ENCODE data around the gene AACS.

AACS gene

GRCh38 chr12:125166041-125166440 lies 100.8 kb downstream of the AACS start:
- no peak for DNase-seq

DNA sequence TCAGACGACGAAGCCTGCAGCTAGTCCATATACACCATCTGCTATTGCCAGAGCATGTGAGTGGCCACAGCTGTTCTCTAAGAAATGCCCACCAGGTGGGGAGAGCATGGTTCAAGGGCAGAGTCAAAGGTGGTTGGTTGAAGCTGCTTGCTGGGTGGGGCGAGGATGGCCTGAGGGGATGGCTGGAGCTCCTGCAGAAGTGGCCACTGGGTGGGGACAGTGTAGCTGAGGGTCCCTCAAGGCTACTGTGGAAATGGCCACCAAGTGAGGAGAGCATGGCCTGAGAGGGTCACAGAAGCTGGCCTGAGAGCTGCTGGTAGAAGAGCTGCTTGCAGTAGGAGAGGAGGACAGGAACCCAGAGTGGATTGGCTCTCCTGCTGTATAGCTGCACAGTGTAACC lies 102.4 kb downstream of the AACS start:
- in situ Hi-C loops (cut with HindIII; ENCODE audit: low pct_ligation_motif_present, low pct_unique_long_range_greater_than_20kb, low sequenced_read_pairs): no loop called here
- DNase-seq: no peak

More at GRCh38 chr12:125166041-125166440, 100.8 kb downstream of the AACS start:
- in situ Hi-C loops (cut with HindIII; ENCODE audit: low pct_ligation_motif_present, low pct_unique_long_range_greater_than_20kb, low sequenced_read_pairs): no loop called here

DNA sequence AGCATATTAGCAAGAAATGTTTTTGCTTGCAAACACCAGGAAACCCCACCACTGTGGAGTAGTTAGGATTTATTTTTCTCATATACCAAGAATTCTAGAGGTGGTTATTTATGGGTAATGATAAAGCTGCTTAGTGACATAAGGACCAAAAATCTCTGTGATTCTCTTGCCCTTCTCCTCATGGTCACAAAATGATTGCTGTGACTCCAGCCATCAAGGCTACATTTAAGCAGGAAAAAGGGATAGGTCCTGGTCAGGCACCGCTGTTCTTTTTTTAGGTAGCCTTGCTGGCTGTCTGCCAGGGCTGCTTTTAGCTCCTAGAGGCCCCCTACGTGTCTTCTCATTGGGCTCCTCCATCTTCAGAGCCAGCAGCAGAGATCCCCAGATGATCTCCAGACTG lies 104.2 kb downstream of the AACS start:
- no peak for DNase-seq
- in situ Hi-C loops (cut with HindIII; ENCODE audit: low pct_ligation_motif_present, low pct_unique_long_range_greater_than_20kb, low sequenced_read_pairs): no loop called here

DNA sequence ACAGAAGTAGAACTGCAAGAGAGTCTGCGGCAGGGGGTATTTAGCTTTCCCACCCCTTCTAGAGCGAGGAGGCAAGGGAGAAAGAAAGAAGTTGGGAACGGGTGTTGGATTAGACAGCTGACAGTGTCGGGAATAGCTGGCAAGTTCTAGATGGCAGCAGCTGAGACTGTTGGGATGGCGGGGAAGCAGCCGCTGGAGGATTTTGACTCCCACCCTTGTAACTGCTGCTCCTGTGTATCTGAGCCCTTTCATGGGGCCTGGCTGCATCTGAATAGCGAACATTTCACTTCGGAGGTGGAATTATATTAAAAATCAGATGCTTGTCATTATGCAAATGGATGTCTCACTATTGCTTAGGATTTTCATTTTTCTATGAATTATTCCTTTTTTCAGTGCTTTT lies 104.6 kb downstream of the AACS start:
- no peak for DNase-seq
- in situ Hi-C loops (cut with HindIII; ENCODE audit: low pct_ligation_motif_present, low pct_unique_long_range_greater_than_20kb, low sequenced_read_pairs): no loop called here

DNA sequence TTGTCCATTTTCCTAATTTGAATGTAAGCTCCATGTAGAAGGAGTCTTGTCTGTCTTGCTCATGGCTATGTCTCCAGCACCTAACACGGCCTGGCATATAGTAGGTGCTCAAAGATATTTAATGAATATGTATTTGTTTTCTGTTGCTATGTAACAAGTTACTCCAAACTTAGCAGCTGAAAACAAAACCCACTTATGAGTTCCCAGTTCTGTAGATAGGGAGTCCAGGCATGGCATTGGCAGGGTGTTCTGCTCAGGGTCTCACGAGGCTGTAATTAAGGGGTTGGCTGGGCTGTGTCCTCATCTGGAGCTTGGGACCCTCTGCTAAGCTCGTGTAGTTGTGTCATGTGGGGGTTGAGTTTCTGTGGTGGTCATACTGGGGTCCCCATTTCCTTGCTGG lies 106.0 kb downstream of the AACS start:
- in situ Hi-C loops (cut with HindIII; ENCODE audit: low pct_ligation_motif_present, low pct_unique_long_range_greater_than_20kb, low sequenced_read_pairs): no loop called here
- DNase-seq: no peak

GRCh38 chr12:125172231-125172850 lies 107.1 kb downstream of the AACS start:
- no peak for DNase-seq
- in situ Hi-C loops (cut with HindIII; ENCODE audit: low pct_ligation_motif_present, low pct_unique_long_range_greater_than_20kb, low sequenced_read_pairs): no loop called here

GRCh38 chr12:125175576-125175975 lies 110.3 kb downstream of the AACS start:
- no peak for DNase-seq
- in situ Hi-C loops (cut with HindIII; ENCODE audit: low pct_ligation_motif_present, low pct_unique_long_range_greater_than_20kb, low sequenced_read_pairs): no loop called here

DNA sequence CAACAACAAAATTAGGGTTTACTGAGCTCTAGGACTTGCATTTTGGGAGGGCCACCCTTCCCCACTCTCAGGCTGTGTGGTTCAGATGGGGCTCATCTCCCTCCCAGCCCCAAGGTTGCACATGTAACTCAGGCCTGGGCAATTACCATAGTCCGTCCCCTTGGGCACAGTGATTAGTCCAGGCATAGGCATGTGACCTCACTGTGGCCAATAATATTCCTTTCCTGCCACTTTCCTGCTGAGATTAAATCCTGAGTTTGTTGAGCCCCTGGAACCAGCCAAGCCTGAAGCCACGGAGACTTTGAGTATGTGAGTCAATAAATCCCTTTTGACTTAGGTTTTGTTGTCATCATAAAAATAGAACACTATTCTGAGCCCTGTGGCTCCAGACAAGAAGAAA lies 113.0 kb downstream of the AACS start:
- in situ Hi-C loops (cut with HindIII; ENCODE audit: low pct_ligation_motif_present, low pct_unique_long_range_greater_than_20kb, low sequenced_read_pairs): no loop called here
- DNase-seq: no peak

GRCh38 chr12:125180144-125180543 lies 114.9 kb downstream of the AACS start:
- no peak for DNase-seq
- in situ Hi-C loops (cut with HindIII; ENCODE audit: low pct_ligation_motif_present, low pct_unique_long_range_greater_than_20kb, low sequenced_read_pairs): no loop called here

DNA sequence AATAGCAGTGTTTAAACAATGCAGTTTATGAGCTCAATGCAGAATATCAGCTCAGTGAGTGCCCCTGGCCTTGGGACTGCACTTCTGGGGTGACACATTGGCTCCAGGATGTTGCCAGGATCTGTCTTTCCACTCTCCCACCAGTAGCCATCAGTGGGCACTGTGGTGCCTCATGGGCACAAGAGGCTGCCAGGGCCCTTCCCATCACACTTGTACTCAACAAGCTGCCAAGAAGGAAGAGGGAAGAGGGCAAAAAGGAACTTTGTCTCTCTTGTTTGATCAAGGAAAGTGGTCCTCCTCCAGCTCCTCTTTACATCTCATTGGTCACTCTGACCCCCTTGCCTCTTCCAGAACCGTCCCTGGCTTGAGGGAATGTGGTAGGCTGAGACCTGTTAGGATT lies 115.9 kb downstream of the AACS start:
- no peak for DNase-seq
- in situ Hi-C loops (cut with HindIII; ENCODE audit: low pct_ligation_motif_present, low pct_unique_long_range_greater_than_20kb, low sequenced_read_pairs): no loop called here

- in situ Hi-C loops (cut with HindIII; ENCODE audit: low pct_ligation_motif_present, low pct_unique_long_range_greater_than_20kb, low sequenced_read_pairs): no loop called here
These were observed 118.2 kb downstream of the AACS start for GRCh38 chr12:125183187-125184067.

DNA sequence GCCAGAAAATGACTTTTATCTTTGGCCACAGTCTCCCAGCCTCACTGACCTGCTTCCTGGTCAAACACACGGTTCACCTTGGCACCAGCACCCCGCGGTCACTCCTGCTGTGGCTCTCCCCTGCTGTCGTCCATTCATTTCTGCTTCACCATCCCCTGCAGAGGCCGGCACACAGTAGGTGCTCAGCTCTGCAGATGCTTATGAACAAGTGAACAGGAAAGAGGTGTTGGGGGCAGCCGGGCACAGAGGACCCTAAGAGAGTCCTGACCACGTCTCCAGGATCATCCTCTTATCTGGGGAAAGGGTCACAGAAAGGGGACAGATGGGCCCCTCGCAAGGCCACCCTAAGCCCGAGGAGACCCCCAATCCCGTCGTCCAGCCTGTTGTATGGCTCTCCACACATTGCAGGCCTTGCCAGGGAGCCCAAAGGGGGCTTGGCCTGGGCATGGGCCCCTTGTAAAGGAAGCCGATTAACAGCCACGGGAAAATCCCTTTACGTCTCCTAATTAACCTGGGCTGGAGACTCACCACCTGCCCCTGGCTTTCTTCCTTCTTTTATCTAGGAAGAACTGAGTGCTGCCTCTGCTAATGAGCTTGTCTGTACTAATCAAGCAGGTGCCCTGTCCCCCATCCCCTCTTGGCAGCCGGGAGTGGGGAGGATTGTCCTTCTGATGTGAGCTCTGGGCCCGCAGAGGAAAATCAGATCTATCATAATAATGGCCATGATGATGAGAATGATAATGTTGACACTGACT lies 119.2 kb downstream of the AACS start:
- in situ Hi-C loops (cut with HindIII; ENCODE audit: low pct_ligation_motif_present, low pct_unique_long_range_greater_than_20kb, low sequenced_read_pairs): no loop called here
- no peak for DNase-seq

More at GRCh38 chr12:125183187-125184067, 118.2 kb downstream of the AACS start:
- peak; percentile 81 for DNase-seq

DNA sequence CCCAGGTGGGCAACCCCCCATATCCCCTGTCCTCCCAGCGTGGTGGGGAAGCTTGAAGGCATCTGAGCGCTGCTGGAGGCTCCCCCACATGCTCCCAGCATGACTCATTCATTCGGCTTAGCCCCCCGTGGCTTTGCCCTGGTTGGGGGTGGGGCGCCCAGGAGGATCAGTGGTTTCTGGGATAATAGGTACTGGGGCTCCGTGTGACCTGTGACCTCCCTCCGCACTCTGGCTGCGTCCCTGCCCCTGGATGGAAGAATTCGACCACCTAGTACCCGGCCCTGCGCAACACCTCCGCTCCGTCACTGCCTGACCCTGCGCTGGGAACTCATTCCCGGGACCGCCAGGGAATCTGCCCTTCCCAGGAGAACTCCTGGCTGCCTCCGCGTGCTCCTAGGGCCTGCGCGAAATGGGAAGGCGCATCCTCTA lies 120.1 kb downstream of the AACS start:
- in situ Hi-C loops (cut with HindIII; ENCODE audit: low pct_ligation_motif_present, low pct_unique_long_range_greater_than_20kb, low sequenced_read_pairs): no loop called here
- DNase-seq: no peak

DNA sequence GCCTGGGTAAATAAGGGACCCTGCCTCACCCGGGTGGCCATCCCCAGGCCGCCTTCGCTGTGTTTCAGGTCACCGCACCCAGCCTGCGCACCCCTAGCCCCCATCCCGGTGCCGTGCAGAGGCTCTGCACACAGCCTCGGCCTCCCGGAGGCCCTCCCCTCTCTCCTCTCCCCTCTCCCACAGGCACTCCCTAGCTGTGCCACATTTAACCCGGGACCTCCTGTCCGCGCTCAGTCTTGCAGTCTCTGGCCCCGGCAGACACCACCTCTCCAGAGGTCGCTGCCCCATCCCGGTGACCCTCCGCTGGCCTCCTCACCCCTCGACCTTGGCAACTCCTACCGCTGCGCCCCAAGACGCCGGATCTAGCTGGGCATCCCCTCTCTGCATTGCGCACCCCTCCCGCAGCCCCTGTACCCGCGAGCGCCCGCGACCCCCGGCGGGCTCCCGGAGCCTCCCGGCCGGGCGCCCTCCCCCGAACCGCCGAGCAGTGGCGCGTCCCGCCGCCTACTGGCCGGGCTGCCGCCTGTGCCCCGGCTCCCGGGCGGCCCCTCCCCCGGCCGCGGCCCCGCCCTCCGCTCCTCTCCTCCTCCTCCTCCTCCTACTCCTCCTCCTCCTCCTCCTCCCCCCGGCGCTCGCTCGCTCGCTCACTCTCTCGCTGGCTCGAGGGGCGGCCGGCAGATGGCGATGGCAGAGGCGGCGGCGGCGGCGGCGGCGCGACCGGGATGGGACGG lies 120.7 kb downstream of the AACS start, which contains the start of gene TMEM132B:
TMEM132B (plus strand) TSS at position 647 of the 731 bp plus-strand sequence.
- peak; percentile 88 for DNase-seq
- in situ Hi-C loops (cut with HindIII; ENCODE audit: low pct_ligation_motif_present, low pct_unique_long_range_greater_than_20kb, low sequenced_read_pairs): no loop called here

- in situ Hi-C loops (cut with HindIII; ENCODE audit: low pct_ligation_motif_present, low pct_unique_long_range_greater_than_20kb, low sequenced_read_pairs): no loop called here
- no peak for DNase-seq
These were observed 121.4 kb downstream of the AACS start for GRCh38 chr12:125186471-125187147.

DNA sequence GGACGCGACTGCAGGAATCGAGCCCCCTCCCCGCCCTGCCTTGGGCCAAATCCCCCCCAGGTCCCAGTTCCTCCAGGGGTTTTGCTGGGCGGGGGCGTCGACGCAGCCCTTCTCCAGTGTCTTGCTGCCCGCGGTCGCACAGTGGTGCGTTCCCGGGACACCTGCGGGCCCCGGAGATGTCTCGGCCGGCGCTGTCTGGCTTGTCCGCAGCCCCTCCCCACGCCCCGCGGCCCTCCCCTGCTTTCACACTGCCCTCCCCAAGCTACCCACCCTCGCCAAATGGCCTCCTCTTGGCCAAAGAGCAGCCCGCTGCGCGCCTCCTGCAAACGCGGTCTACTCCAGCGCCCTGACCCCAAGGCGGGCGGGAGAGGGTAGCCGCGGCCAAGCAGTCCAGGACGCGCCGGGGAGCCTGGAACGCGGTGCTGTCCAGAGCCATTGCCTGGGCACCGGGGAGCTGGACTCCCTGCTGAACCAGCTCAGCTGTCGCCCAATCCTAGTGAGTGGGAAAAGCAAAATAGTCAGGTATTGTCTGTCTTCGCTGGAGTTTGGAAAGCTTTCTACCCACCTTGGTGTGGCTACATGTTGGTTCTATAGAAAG lies 122.0 kb downstream of the AACS start:
- in situ Hi-C loops (cut with HindIII; ENCODE audit: low pct_ligation_motif_present, low pct_unique_long_range_greater_than_20kb, low sequenced_read_pairs): no loop called here
- DNase-seq: no peak

DNA sequence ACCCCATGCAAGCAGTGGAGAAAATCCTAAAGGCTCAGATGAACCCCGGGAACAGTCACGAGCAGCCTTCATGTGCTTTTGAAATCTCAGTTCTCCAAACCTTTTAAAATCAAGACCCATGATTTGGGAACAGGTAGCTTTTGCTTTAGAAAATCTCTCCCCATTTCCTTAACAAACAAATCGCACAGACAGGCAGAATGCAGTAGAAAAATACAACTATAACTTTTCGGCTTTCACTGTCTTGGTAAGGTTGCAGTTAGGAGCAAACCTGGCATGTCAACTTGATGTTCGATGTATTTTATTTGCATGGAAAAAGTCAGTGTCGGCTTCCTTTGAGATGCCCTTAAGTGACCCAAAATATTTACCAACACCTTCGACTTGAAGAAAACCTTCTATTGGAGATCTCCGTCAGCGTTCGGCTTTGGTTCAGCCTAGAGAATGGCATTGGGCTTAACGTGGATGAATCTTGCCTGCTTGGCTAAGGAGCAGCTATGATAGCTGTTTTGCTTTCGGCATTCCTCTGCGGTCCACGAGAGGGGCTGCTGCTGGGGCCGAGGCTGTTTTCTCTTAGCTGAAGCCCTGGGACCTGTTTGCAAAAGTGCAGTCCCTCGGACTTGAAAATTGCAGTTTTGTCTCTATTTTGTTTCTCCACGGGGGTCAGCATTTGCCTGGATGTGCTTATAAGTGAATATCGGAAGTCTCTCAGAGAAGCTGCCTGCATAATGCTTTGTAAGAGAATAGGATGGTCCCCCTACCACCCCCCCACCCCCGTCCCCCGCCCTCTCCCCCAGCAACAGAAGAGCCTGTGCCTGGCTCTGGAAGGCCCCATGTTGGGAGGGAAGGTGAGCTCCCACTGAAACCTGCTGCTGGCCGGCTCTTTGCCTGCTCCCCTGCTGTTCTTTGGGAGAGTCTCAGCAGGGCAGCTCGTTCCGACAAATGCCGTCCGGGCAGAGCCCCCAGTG lies 122.8 kb downstream of the AACS start:
- in situ Hi-C loops (cut with HindIII; ENCODE audit: low pct_ligation_motif_present, low pct_unique_long_range_greater_than_20kb, low sequenced_read_pairs): no loop called here
- DNase-seq: no peak
